Mesenteric fat pad (tissue), 1 donor: ENCODE data around the gene CLMN. TPM values are rescaled to one million over a fixed set of nuclear protein-coding genes. Genes with fewer than 3 reads are reported as not detected.

Experiments
- DNase-seq: peaks from one replicate; pipeline ENCODE4 v3.0.0-alpha.2; 2020; ENCODE audit warnings: low spot score
- total RNA-seq: library from RNA; stranded (reverse); fragmentation: NEBNext Ultra II Directional; extraction: Animal tissue kit (Norgen Biotek cat#: 25700); gene quantifications from one replicate; pipeline ENCODE4 v1.2.1, GENCODE V29; 2021
- donor health status: DM: yes; HTN: yes; CAD: no.

Gene CLMN
- total RNA-seq, 1 donor from 2014 or later, result 47.4 TPM

DNA sequence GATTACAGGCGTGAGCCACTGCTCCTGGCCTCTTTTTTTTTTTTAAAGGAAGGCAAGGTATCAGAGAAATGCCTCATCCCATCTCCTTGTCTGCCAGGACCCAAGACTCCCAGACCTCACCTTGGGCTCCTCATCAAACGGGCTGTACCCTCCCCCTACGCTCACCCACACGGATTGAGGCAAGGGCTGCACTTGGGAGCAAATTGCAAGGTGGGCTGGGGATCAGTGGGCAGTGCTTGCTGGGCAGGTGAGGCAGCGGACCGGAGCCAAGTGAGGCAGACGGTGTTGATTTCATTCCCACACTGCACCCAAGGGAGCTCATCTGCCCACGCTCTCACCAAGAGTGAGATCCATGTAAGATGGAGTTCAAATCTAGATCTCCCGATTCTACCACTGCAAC is 121.4 kb downstream of the CLMN start:
- DNase-seq, result no peak

DNA sequence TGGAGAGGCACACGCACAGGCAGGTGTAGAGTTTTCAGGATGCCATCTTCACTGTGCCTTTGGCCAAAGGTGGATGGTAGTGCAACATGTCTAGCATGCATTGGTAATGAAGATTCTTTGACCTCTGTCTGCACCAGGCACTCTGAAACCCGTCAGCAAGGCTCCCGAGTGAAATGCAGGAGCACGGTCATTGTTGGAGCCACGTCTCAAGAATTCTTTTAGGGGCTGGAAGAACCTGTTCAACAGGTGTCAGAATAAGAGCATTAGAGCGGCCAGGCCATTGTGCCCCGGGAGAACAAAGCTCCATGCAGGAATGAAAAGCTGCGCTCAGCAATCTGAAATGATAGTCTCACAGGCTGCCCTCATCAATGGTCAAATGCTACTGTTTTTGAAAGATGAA is 122.2 kb downstream of the CLMN start:
- no peak for DNase-seq

DNA sequence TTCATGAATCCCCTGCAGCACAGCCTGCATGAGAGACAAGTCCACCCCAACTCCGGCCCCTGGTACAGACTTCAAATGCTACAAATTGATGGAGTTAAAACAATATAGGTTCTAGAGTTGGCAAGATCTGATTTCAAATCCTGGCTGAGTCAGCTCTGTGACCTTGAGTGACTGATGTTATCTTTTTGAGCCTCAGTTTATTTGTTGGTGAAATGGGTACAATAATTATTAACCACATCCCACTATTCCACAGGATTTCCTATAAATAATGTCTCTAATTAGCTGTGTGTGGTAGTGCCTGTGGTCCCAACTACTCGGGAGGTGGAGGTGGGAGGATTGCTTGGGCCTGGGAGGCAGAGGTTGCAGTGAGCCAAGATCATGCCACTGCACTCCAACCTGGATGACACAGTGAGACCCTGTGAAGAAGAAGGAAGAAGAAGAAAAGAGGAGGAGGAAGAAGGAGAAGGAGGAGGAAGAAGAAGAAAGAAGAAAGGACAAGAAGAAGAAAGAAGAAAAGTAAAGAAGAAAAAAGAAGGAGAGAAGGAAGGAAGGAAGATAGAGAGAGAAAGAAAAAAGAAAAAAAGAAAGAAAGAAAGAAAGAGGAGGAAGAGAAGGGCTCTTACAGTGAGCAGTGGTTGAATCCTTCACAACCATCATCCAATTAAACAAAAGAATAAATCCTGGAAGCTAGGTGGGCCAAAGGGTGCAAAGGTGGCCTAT is 122.7 kb downstream of the CLMN start:
- DNase-seq, result no peak

DNA sequence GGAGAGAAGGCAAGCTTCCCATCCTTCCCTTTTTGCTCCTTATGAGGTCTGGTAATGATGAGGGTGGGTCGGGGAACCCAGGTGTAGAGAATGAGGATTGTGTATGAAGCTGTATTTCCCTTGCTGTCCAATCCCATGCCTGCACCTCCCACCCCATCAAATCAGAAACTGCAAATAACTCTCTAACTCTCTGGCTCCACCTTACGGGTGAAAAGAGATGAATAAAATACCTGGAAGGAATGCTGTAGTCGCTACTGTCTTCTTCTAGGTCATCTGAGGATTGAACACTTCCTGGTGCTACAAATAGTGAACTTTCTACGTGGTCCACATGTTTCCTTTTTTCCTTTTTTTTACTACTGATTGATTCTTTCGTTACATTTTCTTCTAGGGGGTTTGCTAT is 123.4 kb downstream of the CLMN start:
- DNase-seq, result no peak

DNA sequence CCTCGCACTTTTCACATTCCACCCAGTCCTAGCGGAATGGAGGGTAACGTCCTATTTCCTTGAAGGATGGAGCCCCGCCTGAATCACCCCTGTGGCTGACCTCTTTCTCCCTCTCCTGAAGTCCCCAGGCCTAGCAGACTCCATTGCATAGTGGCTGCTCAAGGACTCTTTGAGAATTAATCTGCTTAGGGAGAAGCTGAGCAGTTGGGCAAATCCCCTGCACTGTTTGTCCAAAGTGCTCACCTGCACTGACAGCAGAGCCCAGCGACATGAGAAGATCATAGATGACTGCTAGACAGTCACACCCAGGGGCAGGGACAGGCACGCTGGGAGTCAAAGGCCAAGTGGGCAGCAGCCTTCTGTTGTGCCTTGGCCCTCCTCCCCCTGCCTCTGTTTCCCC is 124.7 kb downstream of the CLMN start:
- no peak for DNase-seq

DNA sequence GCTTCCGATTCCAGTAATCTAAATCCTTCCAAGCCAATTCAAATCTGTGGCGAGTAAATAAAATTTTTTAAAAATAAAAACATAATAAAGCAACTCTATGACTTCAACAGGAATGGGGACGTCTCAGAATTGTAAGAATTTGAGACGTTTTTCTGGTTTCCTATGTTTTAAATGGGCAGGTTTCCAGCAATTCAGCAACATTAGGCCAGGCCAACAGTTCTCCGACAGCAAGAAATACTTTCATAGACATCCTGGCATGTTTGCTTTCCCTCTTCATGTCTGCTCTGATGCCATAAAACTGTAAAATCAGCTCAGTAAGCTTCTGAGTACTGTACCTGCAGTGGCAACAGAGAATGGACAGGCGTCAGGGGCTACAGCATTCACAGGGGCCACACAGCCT is 126.6 kb downstream of the CLMN start:
- no peak for DNase-seq

DNA sequence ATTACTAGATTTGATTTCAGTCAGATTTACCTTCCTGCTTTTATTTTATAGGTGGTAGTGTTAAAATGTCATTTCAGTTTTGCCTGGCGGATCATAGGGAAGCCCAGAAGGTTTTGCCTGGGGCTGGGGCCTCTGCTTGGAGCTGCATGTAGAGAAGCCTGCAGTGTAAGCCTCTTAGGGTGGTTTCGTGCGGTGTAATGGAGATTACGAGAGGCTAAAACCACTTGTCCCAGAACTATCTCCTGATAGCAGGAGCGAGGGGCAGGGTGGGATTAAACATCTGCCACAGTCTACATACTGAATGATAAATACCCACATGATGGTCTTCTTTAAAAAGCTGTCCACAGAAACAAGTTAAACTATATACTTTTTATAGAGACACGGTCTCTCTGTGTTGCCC is 127.4 kb downstream of the CLMN start:
- no peak for DNase-seq

DNA sequence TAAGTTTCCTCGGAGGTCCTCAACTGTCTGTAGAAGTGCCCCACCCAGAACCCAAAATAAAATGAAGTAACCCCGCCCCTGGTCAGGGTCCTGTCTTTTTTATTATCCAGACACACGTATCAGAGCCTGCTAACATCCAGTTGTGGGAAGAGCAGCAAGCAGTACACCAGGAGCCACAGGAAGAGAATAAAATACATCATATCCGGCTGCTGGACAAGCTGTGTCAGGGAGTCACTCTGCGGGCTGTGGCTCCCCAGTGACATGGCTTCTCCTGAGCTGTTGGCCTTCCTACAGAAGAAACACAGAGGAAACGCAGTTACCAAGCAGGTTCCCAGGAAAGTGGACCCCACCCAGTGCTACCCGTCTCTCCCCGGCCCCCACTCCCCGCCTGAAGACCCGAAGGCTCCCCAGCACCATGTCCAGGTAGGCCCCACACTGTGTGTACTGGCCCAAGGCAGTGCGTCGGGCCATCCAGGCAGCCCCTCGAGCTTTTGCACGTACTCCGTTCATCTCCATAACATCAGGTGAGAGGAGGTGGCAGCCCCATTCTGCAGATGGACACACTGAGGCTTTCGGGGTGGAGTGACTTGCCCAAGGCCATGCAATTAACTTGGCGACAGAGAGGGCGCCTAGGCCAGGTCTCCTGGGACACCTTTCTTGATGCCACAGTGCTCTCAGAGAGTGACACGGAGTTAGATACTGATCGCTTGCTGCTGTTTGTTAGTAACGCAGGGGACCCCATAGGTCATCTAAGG is 128.1 kb downstream of the CLMN start:
- no peak for DNase-seq

DNA sequence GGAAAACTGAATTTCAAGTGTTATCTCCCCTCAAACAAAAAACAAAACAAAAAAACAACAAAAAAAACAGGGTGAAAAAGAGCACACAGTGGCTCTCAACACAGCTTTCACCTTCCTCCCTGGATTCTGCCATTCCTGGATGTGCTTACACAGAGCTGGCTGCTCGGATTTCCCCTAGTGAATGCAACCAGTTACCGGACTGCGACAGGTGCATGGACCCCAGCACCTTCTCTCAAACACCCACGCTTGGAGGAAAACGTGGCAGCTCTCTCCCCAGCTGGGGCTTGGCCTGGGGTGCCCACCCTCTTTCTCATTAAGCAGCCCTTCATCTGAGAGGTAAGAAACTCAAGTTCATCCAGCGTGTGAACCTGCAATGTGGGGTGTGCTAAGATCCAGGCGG is 128.9 kb downstream of the CLMN start:
- DNase-seq, result no peak

DNA sequence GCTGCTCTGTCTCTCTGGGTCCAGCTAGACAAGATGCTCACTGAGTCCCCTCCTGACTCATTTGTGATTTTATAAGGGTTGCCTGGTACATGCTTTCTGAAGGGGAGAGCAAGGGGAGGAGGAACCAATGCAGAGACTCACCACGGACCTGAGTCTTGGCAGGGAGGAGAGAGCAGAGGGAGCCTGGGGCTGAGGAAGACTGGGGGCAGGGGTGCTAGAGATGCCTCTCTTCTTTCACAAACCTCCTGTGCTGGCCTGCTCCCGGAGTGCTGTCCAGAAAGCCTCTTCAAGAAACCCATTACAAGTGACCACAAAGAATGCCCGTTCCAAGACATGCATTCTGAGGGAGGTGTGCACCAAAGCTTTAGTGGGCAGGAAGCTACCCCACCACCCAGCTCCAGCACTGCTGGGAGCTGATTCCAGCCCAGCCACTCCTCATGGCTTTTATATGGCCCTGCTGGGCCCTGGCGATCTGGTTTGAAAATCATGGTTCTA is 129.3 kb downstream of the CLMN start:
- no peak for DNase-seq

DNA sequence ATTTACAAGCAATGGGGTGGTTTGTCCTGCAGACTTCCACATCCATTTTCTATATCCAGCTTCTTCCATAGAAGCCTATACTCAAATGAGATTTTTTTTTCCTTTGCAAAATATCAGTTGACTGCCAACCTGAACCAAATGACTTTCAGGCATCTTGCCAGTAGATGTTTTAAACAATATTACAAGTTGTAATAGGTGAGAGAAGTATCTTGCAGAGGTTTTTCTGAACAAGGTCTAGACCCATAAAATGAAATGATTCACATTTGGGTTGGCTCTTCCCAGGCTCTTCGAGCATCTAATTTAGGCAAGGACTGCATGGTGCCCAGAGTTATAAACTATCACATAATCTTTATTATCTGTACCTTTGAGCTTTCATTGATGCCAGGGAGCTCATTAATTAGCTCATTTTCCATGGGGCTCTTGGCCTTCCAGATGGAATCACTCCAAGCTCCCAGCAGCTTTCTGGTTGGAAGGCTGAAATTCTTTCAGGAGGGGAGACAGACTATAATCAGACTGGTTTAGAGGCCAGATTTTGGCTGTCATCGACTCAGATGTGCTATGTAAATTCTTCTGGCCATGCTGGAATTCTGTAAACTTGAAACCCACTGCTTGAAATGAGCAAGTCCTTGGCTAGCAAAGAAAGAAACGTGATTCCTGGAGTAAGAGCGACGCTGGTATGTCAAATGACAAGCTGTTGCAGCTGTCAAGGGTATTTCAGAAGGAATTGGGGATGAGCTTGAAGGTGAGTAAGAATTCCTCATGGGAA is 130.2 kb downstream of the CLMN start:
- DNase-seq, result no peak

DNA sequence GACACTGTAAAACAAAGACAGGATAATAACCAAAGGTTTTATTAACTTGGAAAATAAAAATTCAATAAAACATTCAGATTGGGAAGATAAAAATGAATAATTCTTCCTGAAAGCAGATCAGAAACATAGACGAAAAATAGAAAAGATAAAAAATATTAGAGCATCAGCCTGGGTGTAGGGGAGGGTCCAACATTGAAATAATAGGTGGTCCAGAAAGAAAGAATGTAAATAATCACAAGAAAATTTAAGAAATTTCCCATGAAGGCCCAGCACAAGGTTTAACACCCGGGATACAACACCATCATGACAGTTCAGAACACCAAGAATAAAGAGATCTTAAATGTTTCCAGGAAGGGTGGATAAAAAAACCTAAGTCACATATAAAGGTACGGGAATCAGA is 131.3 kb downstream of the CLMN start:
- DNase-seq, result no peak

DNA sequence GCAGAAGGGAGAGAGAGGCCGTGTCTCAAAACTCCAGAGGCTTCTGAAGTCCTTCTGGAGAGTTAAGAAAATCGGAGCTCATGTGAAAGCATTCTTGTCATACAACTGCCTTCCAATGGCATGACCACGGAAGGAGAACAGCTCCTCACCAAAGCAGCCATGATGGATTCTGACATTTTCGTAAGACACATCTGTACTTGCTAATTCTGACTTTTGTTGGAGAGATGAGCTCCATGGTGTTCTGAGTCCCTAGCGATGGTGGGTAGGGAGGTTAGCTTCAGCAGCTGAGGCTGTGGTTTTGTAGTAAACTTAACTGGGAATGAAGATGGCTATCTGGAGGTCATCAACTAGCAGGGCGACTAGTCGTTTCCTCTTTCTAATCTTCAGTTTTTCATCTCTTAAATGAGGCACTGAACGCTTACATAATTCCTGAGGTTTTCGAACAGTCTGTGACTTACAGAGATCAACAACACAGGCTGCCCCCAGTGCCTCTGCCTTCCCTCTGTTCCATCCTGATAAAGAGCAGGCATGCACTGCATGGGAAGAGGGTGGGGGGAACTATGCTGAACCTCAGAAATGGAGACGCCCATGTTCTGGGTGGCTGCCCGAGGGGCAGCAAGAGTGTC is 133.8 kb downstream of the CLMN start:
- DNase-seq, result no peak

DNA sequence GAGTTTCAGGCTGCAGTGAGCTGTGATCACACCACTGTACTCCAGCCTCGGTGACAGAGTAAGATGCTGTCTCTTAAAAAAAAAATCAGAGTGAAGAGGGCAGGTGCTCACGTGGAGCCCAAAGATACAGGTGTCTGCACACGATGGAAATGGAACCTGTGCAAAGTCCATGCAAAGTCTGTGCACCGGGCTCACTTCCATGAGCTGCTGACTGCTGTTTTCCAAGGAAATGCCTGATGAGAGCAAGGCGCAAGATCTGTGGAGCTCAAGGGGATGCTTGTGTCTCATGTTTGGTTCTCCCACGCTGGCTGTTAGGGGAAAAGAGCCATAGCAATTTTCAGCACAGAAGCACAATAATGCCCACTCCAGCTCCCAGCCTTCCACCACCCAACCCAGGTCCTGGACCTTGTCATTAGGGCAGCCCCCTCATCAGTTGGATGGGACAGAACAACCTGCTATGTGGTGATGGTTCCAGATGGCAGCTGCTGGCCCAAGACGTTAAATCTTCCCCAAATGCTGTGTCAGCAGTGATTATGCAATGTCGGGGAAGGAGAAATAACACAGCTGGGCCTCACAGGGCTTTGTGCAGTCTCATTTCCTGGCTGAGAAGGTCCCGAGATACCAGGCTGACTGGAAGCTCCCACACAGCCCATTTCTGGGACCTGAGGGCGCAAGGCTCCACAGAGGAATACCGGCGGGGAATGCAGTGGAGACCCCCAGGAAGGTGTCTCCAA is 134.5 kb downstream of the CLMN start:
- no peak for DNase-seq

DNA sequence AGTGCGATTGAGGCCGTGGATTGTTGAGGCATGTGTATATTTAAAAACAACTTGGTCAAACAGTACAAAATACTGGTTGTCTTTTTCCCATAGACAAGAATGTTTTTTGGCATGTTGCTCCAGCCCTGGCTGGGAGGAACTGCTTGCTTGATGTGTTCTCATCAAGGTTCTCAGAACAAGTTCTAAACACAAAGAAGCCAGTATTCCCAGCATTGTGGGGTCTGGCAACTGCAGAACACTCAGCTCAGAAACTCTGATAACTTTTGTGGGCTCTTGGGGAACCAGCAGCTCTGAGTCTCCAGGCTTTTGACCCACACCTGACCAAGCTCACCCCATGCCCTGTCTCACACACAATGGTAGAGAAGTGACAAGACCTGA is 135.3 kb downstream of the CLMN start:
- no peak for DNase-seq

DNA sequence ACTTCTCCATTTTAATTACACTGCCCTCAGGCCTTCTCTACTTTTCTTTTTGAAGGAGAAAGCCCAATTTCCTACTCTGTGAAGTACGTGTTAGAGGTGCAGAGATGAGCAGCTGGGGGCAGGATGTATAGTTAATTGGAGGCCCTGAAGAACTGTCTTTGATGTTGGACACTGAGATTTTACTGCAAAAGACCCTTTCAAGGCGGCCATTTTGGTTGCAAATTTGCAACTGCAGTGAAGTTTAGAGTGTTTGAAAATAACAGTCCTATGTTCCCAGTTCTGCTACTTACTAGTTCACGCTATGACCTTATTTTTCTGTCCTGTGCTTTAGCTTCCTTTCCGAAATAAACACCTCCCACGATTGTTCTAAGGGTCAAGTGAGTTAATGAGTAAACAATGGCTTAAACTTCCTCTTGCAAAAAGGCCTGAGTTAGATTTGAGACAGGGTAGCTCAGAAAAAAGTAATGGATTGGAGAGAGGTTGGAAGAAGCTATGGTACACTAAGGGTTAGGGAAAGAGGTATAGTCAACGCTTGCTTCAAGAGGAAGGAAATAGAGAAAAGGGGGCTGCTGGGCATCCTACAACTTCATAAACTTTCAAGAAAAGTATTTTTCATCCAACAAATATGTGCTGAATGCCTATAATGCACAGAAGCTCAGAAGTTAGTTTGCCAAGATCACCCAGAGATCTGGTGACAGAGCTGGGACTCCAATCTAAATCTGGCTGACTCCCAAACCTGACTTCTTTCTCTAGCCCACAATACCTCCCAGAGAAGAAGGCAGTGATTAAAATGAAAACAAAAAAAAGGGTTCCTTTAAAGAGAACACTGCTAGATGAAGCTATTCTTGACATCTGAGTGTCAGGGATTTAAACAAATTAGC is 135.9 kb downstream of the CLMN start:
- no peak for DNase-seq

DNA sequence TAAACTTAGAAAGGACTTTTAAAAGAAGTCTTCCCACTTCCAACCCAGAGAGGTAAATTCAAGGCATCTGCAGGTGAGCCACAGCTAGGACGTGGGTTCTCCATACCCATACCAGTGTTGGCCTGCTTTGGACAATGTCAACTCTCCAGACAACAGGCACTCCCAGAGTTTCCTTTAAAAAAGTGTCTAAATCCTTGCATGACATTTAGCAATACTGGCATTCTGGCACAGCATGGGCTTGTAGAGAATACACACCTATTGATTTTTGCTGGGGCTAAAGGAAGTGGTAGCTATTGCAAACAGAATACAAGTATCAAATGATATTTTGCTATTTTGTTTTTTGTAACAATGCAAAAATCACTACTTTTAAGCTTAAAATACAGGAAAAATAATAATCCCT is 136.6 kb downstream of the CLMN start:
- no peak for DNase-seq

DNA sequence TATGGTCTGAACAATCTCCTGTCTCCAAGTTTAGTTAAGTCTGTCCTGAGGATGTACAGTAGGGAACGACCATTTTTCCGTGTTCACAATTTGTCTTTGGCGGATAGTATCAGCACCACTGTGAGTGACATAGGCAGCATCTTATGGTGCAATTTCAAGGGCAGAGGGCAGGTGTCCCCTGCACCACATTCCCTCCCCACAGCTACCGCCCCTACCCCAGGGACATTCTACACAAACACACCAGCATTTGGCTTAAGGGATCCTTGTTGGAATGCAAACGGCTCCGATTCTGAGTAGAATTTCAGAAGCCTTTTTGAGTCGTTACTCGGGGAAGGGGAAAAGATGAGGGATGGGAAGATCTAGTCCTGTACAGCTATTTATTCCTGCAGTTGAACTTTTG is 137.3 kb downstream of the CLMN start:
- DNase-seq, result no peak

DNA sequence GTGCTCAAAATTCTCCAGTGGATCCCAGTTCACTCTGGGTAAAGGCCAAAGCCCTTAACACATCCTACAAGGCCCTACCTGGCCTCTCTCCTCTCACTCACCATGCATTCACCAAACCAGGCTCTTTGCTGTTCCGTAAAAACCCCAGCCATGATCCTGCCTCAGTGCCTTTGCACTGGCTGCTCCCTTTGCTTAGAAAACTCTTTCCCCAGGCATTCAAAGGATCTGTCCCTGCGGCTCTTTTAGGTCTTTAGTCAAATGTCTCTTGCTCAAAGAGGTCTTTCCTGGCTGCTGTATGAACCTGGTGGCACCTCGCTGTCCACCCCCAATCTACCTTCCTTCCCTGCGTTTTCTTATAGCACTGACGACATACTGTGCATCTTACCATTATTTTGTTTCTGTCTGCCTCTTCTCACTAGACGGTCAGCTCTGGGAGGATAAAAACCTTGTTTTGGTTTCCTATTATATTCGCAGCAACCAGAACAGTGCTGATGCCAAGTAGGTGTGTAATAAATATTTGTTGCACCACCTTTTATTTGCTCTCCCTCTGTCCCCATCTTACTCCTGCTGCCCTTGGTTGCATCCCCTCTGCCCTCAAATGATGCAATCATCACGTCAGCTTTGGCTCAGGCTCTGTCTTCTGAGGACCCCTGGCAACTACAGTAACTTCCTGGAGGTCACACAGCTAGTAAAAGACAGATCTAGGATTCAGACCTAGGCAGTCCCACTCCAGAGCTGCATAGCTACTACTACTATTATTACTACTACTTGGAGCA is 138.6 kb downstream of the CLMN start:
- DNase-seq, result no peak
